Stimulated activated CD4-positive, alpha-beta T cell treated with anti-CD3 and anti-CD28 coated beads, TNF-alpha, amount 100 ng/mL, for 1 hour (primary cell): Measurements from ENCODE around the gene CHID1.

Experiments
- DNase-seq, 3 donors: peaks; one replicate each; pipeline ENCODE4 v3.0.0-alpha.2; 2020; ENCODE audit warnings: low read depth in 3 of 3, low spot score in 1 of 3

CHID1 gene

DNA sequence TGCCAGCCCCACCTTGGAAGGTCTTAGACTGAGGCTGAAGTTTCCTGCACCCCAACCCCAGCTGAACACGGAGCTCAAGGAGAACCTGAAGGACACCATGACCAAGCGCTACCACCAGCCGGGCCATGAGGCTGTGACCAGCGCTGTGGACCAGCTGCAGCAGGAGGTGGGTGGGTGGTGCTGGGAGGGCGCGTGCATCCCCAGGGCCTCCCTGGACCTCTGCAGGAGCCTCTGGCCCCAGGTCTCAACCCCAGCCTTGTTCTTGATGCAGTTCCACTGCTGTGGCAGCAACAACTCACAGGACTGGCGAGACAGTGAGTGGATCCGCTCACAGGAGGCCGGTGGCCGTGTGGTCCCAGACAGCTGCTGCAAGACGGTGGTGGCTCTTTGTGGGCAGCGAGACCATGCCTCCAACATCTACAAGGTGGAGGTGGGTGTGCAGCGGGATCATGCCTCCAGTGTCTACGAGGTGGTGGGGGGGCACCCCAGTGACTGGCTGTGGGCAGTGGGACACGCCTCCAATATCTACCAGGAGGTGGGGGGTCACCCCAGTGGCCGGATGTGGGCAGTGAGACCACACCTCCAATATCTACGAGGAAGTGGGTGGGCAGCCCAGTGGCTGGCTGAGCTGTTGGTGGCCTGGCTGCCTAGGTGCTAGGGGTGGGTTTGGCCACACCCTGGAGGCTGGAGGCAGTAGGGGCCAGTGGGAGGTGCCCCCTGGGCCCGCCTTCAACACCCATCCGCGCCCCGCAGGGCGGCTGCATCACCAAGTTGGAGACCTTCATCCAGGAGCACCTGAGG lies 73.2 kb downstream of the CHID1 start:
- no peak for DNase-seq

DNA sequence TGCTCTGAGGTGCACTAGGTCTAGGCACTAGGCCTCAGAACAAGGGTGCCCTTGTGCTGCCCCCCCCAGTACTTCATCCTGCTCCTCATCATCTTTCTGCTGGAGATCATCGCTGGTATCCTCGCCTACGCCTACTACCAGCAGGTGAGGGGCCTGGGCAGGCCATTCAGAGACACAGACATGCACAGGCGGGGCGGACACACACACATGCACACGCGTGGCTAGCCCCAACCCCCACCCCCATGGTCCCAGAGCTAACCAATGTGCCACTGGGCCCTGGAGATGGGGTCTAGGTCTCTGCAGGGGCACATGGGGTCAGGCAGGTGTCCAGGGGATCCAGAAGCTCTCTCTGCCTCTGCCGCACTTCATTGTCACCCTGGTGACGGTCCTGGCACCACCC lies 73.9 kb downstream of the CHID1 start:
- no peak for DNase-seq

DNA sequence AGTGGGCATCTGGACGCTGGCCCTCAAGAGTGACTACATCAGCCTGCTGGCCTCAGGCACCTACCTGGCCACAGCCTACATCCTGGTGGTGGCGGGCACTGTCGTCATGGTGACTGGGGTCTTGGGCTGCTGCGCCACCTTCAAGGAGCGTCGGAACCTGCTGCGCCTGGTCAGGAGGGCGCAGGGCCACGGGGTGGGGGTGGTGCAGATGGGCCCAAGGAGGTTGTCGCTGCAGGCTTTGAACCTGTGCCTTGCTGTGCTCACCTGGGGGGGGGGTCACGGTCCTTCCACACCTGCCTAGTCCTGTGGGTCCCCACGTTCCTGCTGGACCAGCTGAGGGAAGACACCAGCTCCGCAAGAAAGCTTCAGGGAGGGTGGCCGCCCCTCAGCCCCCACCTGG lies 74.3 kb downstream of the CHID1 start:
- no peak for DNase-seq

DNA sequence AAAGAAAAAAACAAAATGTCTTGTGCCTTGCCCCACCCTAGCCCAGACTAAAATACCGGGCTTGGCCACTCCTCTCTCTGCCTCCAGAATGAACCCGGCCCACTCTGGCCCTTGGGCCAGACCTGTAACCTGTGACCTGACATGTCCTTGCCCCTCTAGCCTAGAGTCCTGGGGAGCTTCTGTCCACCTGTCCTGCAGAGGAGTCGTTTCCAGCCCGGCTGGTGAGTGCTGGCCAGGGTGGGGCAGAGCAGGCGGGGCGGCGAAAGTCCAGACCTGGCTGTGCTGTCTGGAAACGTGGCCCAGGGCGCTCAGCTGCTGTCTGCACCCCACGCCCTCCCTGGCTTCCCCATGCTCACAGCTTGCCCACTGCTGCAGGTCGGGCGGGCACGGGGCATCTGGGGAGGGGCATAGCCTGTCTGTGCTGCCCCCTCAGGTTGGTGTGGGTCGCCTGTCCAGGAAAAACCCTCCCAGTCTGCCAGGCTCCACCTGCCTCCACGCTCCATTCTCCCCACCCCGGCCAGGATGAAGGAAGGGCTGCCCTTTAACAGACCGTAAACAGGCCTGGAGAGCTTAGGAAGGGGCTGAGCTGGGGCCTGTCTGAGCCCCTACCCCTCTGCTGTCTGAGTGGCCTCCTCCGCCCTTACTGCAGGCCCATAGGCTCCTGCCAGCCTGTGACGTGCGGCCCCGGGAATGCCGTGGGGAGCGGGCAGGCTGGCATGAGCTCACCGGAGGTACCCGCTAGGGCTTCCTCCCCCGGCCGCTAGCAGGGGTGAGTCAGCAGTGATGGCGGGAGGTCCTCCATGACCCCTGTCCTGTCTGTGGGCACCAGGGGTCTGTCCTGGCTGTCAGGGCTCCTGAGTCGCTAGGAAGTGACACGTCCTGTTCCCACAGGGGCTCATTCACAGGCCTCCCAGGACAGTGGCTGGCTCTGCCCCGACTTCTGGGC lies 76.0 kb downstream of the CHID1 start:
- DNase-seq = no peak

DNA sequence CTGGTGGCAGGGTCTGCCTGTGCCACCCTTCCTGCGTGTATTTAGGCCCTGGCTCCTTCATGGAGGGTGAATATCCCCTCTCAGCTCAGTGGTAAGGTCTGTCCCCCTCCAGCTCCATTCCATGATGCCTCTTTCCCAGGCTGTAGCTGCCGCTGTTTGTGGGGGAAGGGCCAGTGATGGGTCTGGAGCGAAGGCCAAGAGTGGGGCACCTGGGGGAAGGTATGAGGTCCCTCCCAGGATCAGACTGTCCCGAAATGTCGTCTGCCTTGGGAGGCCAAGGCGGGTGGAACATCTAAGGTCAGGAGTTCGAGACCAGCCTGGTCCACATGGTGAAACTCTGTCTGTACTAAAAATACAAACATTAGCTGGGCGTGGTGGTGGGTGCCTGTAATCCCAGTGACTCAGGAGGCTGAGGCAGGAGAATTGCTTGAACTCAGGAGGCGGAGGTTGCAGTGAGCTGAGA lies 76.7 kb downstream of the CHID1 start:
- DNase-seq = no peak

DNA sequence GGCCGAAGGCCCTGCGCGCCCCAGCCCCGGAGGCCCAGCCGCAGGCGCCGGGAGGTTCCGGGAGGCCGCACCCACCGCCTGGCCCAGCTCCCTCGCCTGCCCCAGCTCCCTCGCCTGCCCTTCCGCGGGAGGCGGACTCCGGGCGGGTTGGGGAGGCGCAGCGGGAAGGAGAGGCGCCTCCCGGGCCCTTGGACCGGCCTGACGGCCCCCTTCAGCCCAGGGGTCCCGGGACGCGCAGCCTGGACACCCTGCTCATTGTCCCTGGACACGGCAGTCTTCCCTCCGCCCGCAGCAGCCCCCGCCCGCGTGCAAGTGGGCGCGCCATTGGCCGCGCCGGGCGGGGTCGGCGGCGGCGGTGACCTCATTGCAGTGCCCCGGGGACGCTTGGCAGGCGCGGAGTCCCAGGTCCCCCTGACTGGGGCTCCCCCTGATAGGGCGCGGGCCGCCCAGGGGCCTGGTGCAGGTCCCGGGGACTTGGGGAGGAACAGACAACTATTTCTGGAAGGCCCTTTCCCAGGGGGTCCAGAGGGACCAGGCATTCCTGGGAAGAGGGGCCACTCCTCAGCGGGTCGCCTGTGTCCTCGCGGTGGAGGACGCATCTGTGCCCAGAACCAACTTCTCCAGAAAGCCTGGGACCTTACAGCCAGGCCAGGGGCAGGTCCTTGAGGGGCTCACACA lies 77.4 kb downstream of the CHID1 start:
- no peak for DNase-seq

DNA sequence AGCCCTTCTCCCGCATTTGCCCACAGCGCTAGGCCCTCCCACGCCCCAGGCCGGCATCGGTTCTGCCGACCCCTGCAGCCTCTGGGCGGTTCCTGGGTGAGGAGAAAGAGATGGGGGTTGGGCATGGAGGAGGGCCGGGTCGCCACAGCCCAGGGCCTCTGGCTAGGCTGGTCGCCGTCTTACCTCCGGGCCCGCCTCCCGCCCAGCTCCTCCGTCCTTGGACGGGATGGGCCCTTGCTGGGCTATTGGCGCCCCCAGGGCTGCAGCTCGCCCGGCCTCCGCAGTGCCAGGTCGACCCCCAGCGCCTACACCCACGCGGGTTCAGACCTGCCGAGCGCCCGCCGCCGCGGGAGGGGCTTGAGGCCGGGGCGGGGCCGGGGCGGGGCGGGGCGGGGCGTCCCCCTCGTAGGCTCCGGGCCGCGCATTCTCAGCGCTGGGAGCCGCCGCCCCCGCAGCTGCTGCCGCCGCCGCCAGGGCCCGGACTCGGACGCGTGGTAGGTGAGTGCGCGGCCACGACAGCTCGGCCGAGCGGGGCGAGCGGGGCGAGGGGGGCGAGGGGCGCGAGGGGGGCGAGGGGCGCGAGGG lies 78.0 kb downstream of the CHID1 start, which contains the start of gene CD151:
TSS of gene CD151 (plus strand) at position 424 of the 585 bp plus-strand sequence. CDS start 3,118 bp downstream, outside the sequence.
- no peak for DNase-seq

DNA sequence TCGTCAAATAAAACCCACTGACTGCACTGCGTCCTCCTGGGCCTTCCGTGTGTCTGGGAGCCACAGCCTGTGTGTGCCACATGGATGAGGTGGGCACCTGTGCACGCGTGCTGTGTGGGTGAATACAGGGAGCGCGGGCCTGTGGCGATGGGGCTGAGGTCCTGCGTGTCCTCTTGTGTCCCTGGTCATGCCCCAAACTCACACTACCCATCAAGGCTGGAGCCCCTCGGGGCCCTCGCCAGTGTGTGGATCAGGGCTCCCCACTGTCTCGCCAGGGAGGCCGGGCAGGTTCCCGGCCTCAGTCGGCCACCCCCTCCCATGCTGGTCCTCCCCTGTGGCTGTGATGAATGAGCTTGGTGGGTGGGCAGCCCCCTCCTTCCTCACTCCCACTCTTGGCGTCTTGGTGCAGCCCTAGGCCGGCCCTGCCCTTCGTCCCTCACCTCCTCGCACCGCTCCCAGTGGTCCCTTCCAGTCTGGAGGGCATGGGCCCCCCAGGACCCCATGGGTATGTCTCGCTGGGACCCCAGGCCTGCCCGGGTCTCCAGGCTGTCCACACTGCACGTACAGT lies 78.6 kb downstream of the CHID1 start:
- DNase-seq = no peak

DNA sequence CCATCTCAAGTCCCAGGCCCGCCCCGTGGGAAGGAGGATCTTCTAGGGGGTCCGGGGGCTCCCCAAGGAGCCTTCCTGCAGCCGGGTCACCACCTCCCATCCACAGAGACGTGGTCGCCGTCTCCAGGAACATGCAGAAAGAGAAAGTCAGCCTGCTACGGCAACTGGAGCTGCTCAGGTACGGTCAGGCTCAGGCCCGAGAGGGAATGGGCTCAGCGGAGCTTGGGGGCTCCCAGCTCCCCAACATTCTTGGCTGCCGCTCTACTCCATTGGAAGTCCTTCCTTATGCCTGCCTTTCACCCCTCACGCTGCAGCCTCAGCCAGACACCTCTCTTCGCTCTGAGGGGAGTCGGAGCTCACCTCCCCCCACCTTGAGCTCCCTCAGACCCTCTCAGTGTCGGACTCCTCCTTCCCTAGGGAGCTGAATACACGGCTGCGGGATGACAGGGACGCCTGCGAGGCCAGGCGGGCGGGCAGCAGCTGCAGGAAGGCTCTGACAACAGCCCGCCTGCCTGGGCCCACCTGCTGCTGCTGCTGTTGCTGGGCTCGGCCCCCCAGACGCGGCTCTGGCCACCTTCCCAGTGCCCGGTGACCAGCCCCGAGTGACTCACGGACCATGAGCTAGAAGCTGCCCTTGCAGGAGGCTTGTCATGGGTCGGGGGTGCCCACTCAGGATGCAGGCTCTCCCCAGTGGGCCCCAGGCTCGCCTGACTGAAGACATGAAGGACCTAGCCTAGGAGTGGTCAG lies 79.3 kb downstream of the CHID1 start:
- DNase-seq = no peak

DNA sequence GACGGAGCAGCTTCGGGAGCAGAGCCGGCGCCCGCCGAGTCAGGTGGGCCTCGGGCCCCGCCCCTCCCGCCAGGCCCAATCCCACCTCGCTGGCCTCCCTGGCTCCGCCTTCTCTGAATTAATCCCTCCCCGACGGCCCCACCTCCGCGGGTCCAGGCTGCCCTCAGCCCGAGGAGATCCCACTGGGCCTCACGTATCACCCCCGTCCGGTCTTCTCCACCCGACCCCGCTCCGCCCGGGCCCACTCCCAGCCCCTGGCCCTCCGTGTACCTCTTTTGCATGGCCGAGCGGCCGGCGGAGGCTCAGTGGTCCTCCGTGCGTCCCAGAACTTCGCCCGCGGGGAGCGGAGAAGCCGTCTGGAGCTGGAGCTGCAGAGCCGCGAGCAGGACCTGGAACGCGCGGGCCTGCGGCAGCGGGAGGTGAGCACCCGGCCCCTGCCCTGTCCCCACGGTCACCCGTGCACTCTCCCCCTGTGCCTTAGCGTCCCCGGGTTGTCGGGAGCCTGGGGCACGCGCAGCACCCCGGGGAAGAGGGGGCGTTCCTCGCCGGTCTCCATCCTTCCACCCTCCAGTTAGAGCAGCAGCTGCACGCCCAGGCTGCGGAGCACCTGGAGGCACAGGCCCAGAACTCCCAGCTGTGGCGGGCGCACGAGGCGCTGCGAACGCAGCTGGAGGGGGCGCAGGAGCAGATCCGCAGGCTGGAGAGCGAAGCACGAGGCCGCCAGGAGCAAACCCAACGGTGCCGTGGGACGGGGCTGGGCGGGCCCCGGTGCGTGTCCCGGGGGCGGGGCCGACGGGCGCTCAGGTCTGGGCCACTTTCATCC lies 80.1 kb downstream of the CHID1 start:
- peak in 1 of 3 donors; percentile 39 for DNase-seq

DNA sequence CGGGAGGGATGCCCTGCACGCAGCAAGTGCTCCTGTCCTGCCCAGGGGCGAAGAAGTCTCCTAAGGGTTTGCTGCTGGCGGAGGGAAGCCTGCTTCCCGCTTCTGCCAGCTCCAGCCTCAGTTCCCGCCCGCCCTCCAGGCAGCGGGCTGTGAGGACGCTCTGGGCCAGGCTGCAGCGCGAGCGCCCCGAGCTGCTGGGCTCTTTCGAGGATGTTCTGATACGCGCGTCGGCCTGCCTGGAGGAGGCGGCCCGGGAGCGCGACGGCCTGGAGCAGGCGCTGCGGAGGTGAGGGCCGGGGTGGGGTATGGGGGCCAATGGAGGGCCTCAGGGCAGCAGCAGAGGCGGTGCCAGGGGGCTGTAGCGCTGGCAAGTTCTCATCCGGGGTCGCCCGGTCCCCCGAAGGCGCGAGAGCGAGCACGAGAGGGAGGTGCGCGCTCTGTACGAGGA lies 80.7 kb downstream of the CHID1 start:
- no peak for DNase-seq

DNA sequence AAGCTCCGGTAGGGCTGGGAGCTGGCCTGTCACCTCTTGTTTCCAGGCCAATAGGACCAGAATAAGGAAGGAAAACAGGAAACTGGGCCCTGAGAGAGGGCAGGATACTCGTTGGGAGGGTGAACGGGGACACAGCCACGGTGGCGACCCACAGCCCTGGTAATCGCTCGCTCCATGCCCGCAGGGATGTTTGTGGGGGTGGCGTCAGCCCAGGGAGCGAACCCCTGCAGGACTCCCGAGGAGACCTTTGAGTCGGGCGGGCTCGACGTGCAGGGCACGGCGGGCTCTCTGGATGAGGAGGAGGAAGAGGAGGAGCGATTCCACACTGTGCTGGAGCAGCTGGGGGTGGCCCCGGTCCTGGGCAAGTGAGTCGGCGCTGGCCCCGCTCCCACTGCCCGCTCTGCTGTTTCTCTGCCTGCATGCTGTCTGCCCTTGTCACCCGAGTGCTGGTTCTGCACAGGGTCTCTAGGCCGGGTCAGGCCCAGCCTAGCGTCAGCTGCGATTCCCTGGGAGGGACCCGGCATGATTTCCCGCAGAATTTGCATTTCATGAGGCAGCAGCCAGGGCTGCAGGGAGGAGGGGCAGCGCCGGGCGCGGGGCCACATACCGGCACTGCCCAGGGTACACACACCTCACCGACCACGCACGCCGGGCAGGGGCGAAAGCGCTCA lies 81.3 kb downstream of the CHID1 start:
- no peak for DNase-seq

DNA sequence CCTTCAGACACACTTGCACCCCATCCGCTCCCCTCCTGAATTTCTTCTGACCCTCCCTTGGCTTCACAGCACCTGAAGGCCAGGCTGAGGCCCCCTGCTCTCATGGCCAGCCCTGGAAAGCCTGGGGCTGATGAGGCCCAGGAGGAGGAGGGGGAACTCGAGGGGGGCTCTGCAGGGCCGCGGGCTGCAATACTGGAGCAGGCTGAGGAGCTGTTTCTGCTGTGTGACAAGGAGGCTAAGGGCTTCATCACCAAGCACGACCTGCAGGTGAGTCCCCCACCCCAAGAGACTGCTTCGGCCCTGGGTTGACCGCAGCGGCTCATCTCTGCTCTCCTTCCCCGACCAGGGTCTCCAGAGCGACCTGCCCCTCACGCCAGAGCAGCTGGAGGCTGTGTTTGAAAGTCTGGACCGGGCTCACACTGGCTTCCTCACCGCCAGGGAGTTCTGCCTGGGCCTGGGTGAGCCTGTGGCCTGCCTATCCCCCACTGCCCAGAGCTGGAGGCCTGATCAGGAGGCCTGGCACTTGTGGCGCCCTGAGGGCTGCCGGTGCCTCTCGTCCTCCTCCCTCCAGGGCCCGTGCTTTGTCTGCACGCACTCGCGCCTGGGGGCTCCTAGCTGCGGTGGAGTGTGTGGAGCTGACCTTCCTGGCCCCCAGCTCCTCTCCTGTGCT lies 82.0 kb downstream of the CHID1 start:
- DNase-seq = no peak

DNA sequence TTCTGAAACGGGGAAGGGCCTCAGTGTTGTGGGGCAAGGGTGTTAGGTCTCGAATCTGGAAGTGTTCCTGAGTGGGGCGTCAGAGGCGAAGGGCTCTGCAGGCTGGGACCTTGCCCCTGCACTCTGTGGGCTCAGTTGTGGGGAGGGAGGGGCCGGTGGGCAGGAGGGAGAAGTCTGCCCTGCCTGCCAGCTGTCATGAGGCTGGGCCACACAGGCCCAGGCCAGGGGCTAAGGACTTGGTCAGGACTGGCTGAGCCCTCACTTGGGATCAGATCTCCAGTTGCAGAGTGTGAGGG lies 82.8 kb downstream of the CHID1 start, which contains the start of gene CRACR2B:
TSS of gene CRACR2B (plus strand) at position 23 of the 296 bp plus-strand sequence. CDS start 689 bp downstream, outside the sequence.
- DNase-seq = no peak

DNA sequence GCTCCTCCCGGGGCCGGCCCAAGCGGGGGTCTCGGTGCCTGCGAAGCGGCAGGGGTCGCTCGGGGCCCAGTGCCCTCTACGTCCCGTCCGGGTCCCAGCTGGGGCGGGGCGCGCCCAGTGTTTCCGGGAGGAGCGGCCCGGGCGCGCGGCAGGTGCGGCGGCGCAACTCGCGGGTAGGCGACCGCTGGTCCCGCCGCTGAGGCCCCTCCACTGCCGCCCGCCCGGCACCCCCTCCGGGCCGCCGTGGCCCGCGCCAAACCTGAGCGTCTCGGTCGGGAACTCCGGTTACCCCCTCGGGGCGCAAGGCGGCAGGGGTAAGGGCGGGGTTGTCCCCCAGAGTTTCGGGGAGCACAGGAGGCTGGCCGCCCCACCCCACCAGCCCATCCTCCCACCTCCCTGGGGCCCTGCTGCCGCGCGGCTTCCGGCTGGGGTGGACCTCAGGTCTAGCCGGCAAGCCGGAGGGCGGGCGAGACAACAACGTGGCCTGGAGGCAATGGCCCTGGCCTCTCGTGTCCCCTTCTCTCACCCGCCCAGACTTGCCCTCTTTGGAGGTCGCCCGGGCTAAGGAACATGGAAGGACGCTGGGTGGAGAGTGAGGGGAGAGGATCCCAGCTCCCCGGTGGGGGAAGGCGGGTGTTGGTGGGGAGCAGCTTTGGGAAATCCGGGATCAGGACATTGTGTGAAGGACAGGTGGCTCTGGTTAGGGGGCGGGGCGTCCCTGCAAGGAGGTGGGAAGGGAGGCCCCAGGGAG lies 83.3 kb downstream of the CHID1 start:
- DNase-seq = no peak

DNA sequence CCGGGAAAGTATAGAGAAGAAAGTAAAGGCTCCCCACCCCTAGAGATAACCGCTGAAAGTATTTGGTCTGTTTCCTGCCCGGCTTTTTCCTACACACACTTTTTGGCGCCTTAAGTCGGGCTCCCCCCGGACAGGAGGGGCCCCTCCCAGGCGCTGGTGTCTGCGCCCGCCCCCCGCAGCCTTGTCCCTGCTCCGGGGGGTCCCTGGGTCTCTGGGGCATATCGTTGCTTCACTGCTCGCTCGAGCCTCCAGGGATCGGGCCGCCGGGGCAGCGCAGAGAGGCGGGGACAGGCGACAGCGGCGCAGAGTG lies 83.8 kb downstream of the CHID1 start:
- DNase-seq = no peak

DNA sequence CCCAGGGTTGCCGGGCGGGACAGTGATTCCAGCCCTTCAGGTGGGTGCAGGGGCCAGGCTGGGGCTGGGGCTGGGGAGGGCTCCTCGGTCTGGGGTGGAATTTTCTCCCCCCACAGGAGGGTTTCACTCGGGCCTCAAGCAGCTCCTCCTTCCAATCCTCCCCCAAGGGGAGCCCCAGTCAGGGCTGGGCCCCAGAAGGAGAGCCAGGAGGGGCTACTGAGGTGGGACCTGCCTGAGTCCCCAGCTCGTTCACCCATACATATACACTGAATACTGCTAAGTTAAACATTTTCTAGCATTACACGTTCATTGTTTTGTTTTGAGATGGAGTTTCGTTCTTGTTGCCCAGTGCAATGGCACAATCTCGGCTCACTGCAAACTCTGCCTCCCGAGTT lies 84.4 kb downstream of the CHID1 start:
- no peak for DNase-seq
